Fibroblast of villous mesenchyme (primary cell): ENCODE results near the gene IRF3. TPM values are rescaled to one million over a fixed set of nuclear protein-coding genes. Genes with fewer than 3 reads are reported as not detected.

Source experiments
- DNase-seq: peaks from one replicate; pipeline ENCODE4 v3.0.0-alpha.2; 2010; ENCODE audit warnings: low read depth
- H3K4me3 ChIP-seq: 2 replicates; pipeline ENCODE4 v1.5.1; 2011; ENCODE audit warnings: low read depth, mild to moderate bottlenecking, low read length
- total RNA-seq: library from RNA; depleted of rRNA; stranded (reverse); fragments of >200 nt; gene quantifications from 2 replicates; pipeline ENCODE4 v1.2.3, GENCODE V29; 2012
- TF ChIP-seq, protein P1 (sequence below): IDR thresholded peaks from 2 replicates; pipeline ENCODE4 v1.5.1; 2012; ENCODE audit warnings: low read depth, mild to moderate bottlenecking, low read length; ENCODE audit not compliant: insufficient read depth

Gene IRF3
- total RNA-seq, 1 donor, result 66.5 TPM

DNA sequence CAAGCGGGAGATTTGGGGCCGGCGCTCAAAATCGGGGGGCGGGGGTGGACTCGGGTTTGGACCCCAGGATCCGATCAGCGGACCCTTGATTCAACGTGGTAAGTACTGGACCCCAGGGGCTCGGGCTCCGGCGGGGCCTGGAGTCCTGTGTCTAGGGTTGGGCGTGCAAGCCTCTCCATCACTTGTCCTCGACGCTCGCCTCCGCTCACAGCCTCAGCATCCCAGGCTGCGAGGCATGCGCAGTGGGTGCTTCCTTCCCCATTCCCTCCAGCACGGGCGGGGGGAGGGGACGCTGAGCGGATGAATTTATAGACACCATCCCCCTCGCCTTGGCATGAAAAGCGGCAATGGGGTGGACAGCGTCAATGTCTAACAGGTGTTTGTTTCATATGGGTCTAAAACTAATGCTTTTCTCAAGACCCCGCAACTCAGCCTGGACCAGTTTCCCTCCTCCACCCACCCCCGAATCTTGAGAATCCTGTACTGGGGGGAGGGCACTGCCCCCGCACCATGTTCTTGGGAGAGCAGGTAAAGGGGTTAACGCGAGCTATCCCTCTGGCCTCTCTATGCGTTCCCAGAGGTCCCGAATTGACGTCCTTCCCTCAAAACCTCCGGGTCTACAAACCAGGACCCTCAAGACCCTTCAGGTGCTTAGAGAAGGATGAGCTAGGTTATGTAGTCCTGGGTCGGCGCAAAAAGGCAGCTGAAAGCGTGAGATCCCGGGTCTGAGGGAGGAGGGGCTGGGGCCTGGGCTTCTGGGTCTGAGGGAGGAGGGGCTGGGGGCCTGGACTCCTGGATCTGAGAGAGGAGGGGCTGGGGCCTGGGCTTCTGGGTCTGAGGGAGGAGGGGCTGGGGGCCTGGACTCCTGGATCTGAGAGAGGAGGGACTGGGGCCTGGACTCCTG is 25.8 kb upstream of the IRF3 start:
- H3K4me3 ChIP-seq, result peak overlapping the region; percentile 65
- TF ChIP-seq, protein P1, sequence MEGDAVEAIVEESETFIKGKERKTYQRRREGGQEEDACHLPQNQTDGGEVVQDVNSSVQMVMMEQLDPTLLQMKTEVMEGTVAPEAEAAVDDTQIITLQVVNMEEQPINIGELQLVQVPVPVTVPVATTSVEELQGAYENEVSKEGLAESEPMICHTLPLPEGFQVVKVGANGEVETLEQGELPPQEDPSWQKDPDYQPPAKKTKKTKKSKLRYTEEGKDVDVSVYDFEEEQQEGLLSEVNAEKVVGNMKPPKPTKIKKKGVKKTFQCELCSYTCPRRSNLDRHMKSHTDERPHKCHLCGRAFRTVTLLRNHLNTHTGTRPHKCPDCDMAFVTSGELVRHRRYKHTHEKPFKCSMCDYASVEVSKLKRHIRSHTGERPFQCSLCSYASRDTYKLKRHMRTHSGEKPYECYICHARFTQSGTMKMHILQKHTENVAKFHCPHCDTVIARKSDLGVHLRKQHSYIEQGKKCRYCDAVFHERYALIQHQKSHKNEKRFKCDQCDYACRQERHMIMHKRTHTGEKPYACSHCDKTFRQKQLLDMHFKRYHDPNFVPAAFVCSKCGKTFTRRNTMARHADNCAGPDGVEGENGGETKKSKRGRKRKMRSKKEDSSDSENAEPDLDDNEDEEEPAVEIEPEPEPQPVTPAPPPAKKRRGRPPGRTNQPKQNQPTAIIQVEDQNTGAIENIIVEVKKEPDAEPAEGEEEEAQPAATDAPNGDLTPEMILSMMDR, result no peak
- peak; percentile 55 for DNase-seq

DNA sequence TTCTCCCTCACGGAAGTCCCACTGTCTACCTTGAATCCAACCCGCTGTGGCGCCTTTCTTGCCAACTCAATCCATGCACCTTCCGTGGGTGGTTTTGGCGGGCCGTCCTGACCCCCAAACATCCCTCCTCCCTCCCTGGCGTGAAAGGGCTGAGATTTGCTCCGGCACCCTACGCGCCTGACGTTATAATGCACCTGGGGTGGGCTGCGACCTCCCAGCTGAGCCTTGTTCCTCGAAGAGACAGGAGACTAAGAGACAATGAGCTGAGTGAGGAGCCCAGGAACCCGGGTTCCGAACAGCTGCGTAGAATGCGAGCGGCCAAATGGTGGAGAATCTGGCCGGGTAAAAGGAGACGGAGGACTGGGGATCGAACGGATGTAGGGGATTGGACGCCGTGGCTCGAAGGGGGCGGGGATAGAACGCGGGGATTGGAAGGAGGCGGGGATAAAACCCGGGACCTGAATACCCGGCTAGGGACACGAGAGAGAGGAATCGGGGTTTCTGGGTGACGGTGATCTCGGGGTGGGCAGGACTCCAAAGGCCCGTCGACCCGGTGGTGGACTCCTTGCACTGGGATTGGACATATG is 25.1 kb upstream of the IRF3 start, which contains the start of gene CPT1C:
CPT1C (plus strand) TSS at position 461 of the 587 bp plus-strand sequence. CDS start 1,137 bp downstream, outside the sequence.
- TF ChIP-seq, protein P1, result no peak
- peak within 1 kb of the TSS; percentile 65 for H3K4me3 ChIP-seq
- DNase-seq, result peak; percentile 74

DNA sequence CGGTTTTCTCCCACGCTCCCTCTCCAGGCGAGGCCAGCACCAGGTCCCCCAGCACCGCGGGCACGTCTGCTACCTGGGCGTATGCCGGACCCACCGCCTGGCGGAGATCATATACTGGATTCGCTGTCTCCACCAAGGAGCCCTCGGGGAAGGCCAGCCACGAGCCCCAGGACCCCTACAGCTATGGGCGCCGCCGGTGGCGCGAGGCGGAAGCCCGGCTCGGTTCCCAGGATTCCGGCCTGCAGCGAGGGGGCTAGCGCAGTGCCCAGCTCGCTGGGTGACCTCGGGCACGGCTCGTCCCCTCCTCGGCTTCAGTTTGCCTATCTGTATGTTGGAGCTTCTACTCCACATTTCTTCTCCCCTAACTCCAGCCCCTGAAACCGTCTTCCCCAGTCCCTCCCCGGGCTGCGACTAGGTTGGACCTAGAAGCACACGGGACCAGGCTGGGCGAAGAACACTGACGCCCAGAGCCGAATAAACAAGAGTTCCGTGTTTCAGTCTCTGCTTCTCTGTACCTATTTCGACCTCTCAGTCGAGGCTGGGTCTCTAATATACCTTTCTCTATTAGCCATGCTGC is 24.5 kb upstream of the IRF3 start:
- TF ChIP-seq, protein P1, result peak; percentile 2
- H3K4me3 ChIP-seq, result peak overlapping the region; percentile 65
- no peak for DNase-seq

DNA sequence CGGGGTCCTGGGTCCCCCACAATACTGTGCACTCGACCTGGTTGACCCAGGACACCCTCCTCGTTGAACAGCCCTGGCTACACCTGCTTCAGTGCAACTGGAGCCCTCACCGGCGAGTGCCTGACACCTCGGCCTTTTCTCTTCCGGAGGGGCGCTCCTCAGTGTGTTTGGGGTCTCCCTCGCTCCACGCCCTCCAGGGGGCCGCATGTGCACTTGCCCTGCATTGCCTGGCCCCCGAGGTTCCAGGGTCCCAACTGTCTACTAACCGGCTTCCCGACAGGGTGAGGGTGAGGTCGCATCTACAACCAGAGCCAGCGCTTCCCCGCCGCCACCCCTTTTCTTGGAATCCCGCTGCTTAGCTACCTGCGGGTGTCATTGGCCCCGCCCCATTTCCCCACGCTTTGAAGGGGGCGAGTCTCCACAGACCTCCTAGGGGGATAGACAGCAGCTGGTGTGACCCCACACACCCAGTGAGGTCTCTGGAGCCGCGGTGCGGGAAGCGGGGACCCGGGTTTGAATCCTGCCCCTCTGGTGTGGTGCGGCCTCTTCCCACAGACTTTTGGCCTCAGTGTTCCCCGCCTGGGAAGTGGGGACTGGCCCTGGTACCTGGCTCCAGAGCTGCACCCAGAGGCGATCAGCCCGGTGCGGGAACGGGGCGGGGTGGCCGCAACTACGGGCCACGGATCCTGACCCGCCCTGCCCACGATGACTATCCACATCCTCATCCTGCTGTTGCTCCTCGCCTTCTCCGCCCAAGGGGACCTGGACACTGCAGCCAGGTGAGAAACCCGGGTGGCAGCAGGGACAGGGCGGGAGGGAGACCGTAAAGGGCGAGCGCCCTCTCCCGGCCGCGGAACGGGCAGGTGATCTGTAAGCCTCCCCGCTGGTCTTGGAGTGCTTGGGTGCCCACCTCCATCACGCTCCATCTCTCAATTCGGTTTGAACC is 23.7 kb upstream of the IRF3 start, which contains the start of gene ADM5:
ADM5 (plus strand) TSS at position 462 of the 946 bp plus-strand sequence; CDS start at position 706, 244 bp downstream.
- H3K4me3 ChIP-seq, result peak within 1 kb of the TSS; percentile 65
- TF ChIP-seq, protein P1, result peak; percentile 33
- peak; percentile 11 for DNase-seq

DNA sequence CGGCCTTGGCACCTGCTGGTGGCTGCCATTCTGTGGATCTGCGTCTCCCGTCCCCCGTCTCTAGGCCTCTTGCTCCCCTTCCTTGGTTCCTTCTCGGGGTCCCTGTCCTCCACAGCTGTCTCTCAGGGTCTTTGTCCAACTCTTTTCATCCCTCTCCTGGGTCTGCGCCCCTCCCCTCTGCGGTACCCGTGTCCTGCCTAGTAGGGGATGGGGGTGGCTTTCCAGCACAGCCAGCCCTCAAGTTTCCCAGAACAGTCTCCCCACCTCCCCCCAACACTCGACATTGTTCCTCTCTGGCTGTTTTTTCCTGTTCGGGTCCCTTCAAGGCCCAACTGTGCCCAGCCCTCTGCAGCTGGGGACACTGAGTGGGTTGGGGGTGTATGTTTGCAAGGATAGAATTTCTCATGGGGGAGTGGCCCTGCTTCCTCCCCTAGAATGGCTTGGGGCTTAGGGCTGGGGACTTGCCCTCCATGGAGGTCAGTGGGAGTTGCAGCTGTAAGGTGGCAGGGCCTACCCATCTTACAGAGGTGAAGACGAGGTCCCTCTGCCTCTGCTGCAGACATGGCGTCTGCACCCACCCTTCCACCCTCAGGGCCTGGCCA is 23.0 kb upstream of the IRF3 start:
- no peak overlapping the region for H3K4me3 ChIP-seq
- TF ChIP-seq, protein P1, result no peak
- DNase-seq, result no peak
